HK-2 (cell line): ENCODE measurements around the gene GEMIN5.
"Not testable (repeated sequence)": the region's sequence is repeated elsewhere in the genome, so short reads cannot be mapped to it uniquely, and the experiment has no call there.

Source experiments
- DNase-seq: peaks from one replicate; pipeline ENCODE4 v3.0.0-alpha.2; 2018; ENCODE audit not compliant: unreplicated experiment

The GEMIN5 gene

GRCh38 chr5:154940772-154941620, 3.0 kb upstream of the GEMIN5 start, which contains the start of gene MRPL22:
TSS of gene MRPL22 (plus strand) at chr5:154941073. CDS start at chr5:154941111, 38 bp downstream.
- DNase-seq: peak; percentile 88

GRCh38 chr5:154940375-154940771, 2.4 kb upstream of the GEMIN5 start:
- DNase-seq: no peak

GRCh38 chr5:154939387-154939786, 1.4 kb upstream of the GEMIN5 start:
- not testable (repeated sequence) for DNase-seq

GRCh38 chr5:154937186-154937717, 759 bp downstream of the GEMIN5 start:
- no peak for DNase-seq

GRCh38 chr5:154934881-154935280, 3.1 kb downstream of the GEMIN5 start:
- DNase-seq: no peak

GRCh38 chr5:154933537-154933936, 4.5 kb downstream of the GEMIN5 start:
- no peak for DNase-seq

- DNase-seq: no peak
These were observed 14.3 kb downstream of the GEMIN5 start for GRCh38 chr5:154923441-154924430.

GRCh38 chr5:154917757-154918156, 20.3 kb downstream of the GEMIN5 start:
- no peak for DNase-seq

GRCh38 chr5:154916874-154917273, 21.1 kb downstream of the GEMIN5 start:
- no peak for DNase-seq

- DNase-seq: not testable (repeated sequence)
These were observed 32.4 kb downstream of the GEMIN5 start for GRCh38 chr5:154905601-154906000.

- no peak for DNase-seq
These were observed 36.1 kb downstream of the GEMIN5 start for GRCh38 chr5:154901913-154902312.

GRCh38 chr5:154901276-154901675, 36.7 kb downstream of the GEMIN5 start:
- DNase-seq: no peak

- DNase-seq: no peak
These were observed 37.9 kb downstream of the GEMIN5 start for GRCh38 chr5:154900066-154900465.

GRCh38 chr5:154899151-154899816, 38.7 kb downstream of the GEMIN5 start:
- DNase-seq: no peak

- DNase-seq: no peak
These were observed 39.8 kb downstream of the GEMIN5 start for GRCh38 chr5:154898210-154898609.

- no peak for DNase-seq
These were observed 41.3 kb downstream of the GEMIN5 start for GRCh38 chr5:154896562-154897165.

- no peak for DNase-seq
These were observed 42.1 kb downstream of the GEMIN5 start for GRCh38 chr5:154895606-154896561.

GRCh38 chr5:154893381-154893780, 44.6 kb downstream of the GEMIN5 start:
- DNase-seq: no peak

GRCh38 chr5:154892369-154892771, 45.6 kb downstream of the GEMIN5 start:
- no peak for DNase-seq

- DNase-seq: no peak
These were observed 52.6 kb downstream of the GEMIN5 start for GRCh38 chr5:154885439-154885838.
